Ammon's horn (tissue), 1 donor: Measurements from ENCODE around the gene SFSWAP.
A peak's percentile ranks its signal among the peaks of the same experiment; 100 is the strongest.
"Not testable (repeated sequence)": the region's sequence is repeated elsewhere in the genome, so short reads cannot be mapped to it uniquely, and the experiment has no call there.

Experiments
- DNase-seq: peaks from one replicate; pipeline ENCODE4 v3.0.0-alpha.2; 2016; ENCODE audit warnings: low spot score

The SFSWAP gene

DNA sequence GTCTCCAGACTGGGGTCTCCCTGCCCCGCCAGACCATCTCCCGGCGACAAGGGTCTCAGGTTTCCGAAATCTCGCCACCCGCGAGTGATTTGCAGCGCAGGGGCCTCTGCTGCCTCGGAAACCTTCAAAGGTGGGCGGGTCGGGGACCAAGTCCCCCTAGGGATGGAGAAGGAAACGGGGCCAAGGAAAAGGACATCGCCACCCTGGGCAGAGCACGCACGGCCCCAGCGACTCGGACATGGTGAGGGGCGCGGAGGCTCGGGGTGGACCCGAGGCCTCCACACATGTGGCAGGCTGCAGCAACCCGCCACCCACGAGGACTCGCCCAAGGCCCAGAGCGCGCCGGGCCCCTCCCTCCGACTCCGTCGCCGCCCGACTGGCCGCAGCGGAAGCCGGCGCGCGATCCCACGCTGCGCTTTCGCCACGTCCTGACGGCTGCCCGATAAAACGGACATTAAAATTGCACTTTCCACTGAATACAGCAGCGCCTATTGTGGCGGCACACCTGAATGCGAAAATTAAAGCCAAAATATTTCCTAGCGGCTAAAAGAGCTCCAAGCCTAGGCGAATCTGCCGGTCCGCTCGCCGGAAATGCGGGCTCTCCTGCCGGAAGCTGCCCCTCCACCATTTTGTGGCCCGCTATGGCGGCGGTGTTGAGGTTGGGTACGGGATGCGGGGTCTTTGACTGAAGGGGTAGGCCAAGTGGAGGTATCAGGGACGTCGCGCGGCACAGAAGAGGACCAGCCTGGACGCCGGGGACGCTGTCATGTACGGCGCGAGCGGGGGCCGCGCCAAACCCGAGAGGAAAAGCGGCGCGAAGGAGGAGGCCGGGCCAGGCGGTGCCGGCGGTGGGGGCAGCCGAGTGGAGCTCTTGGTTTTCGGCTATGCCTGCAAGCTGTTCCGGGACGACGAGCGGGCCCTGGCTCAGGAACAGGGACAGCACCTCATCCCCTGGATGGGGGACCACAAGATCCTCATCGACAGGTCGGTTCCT is at the start of gene SFSWAP:
TSS of gene SFSWAP (plus strand) at position 627 of the 994 bp plus-strand sequence. CDS start at position 767, 140 bp downstream.
- peak; percentile 82 for DNase-seq

DNA sequence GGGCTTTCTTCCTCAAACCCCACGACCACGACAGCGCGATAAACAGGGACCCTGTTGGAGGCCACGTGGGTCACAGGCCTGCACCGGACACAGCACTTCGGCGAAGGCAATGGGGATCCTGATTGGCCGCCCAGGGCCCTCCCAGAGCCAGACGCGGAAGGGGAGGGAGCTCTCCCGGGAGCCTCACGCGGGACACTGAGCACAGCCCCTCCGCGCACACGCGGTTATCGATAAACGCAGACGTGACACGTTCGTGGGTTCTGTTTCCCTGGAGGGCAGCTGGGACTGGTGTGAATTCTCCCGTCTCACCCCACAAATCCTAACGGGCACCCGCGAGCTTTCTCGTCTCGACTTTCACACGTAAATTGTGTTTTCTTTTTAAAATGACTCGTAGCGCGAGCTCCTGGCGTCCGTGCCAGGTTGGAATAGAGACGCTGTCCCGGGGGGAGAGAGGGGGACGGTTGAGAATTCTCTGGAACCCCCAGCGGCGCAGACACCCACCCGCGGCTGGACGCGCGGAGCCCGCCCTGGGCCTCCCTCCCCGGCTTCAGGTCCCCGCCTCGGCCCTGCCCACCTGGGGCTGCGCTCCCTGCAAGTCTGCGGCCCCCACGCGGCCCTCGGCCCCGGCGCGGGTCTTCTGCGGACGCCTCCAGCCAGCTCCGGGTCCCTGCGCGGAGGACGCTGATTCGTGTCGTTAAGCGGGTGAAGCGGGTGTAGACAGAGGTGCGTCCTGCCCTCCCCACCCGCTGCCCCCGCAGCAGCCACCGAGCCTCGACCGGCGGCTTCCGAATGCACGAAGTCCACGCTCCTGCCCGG is 49.5 kb upstream of the SFSWAP start:
- DNase-seq, result not testable (repeated sequence)

DNA sequence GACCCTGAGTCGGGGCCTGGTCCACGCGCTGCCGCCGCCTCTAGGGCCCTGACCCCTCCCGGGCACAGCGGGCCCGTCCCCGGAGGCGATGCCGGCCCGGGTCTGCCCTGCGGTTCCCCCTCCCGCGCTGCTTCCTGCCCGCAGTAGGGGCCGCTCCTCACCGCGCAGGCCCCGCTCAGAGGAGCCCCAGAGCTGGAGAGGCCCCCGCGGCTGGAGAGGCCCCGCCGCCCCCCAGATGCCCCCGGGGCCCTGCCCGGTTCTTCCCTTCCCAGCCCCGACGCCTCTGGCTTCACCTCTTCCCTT is 49.0 kb upstream of the SFSWAP start:
- not testable (repeated sequence) for DNase-seq

DNA sequence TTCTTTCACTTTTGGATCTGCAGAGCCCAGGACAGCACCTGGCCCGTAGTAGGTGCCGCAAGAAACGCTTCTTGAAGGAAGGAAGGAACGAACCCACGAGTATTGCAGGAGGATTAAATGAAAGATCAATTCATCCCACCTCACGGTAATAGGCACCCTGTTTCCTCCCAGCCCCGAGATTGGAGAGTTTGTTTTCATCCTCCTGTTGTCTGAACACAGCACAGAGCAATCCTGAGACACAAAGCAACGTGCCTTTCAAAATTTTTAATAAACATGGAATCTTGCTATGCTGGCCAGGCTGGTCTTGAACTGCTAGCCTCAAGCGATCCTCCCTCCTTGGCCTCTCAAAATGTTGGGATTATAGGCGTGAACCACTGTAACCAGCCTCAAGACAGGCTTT is 48.5 kb upstream of the SFSWAP start:
- DNase-seq, result not testable (repeated sequence)

DNA sequence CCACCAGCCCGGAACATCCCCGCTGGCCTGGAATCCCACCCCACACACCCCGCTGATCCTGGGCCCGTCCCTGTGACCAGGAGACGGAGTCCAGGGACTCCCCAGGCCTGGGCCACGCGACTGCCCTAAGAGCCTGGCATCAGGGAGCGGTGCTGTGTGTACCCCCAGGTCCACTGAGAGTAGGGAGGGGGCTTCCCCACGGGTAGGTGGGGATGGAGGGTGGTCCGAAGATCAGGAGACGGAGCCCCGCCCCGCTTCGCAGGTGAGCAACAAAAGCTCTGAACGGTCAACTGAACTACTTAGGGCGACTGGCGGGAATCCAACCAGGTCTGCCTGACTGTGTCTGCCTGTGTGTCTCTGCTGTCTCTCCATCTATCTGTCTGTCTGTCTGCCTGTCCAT is 45.2 kb upstream of the SFSWAP start:
- DNase-seq, result not testable (repeated sequence)

DNA sequence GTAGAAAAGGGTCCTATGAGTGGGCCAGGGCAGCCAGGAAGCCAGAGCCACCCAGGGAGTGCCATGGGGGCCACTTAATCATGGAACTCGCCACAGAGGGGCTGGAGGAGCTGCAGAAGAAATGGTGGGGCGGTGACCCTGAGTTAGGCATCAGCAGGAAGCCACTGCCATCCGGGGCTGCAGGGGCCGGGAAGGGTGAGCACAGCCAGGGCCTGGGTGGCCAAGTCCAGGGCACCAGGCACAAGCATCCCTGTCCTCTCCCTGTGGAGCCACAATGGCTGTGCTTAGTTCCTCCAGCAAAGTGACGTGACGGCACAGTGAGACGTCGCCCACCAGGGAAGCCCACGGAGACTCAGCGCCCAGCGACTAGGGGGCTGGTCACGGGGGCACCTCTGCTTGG is 44.4 kb upstream of the SFSWAP start:
- DNase-seq, result not testable (repeated sequence)

DNA sequence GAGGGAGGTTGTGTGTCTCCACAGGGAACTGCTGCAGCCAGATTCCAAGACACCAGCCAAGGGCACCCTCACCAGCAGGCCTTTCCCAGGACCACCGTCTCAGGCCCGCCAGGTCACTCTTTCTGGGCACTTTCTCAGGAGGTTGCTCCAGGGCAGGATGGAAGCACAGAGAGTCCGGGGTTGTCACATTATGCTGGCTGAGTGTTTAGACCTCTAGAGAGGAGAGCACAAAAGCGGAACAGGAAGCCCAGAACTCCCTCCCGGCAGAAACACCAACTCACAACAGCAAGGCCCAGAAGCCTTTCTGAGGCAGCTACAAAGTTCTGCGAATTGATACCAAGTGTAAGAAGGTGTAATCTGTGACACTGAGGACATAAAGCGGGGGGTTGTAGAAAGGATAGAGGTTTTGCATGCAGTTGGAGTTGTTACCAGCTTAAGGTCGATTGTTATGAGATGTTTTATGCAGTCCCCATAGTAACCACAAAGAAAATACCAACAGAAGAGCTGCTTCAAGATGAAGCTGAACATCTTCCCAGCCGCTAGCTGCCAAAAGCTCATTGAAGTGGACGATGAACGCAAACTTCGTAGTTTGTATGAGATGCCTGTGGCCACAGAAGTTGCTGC is 43.8 kb upstream of the SFSWAP start:
- DNase-seq, result not testable (repeated sequence)

DNA sequence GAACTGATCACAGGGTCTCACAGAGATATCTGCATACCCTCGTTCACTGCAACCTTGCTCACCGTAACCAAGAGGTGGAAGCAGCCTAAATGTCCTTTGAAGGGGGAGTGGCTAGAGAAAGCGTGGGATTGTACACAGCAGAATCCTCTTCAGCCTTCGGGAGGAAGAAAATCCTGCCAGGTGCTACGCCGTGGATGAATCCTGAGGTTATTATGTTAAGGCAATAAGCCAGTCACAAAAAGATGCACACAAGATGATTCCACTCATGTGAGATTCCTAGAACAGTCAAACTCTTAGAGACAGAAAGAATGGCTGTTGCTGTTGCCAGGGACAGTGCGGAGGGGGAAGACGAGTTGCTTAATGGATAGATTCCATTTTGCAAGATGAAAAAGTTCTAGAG is 39.6 kb upstream of the SFSWAP start:
- no peak for DNase-seq

DNA sequence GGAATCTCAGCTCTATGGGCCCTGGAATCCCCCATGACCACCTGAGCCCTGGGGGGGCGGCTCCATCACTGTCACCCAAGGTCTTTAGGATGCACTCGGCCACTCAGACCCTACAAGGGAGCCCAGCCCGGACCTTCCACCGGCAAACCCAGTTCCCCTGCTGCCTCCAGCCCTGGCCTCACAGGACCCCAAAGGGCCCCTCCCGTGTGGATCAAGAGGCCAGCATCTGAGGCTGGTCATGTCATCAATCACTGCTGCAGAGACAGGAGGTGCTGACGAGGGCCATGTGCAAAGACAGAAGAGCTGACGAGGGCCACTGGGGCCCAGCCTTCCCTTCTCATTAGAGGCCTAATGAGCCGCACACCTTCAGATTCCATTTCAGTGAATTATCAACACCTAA is 39.0 kb upstream of the SFSWAP start:
- no peak for DNase-seq

DNA sequence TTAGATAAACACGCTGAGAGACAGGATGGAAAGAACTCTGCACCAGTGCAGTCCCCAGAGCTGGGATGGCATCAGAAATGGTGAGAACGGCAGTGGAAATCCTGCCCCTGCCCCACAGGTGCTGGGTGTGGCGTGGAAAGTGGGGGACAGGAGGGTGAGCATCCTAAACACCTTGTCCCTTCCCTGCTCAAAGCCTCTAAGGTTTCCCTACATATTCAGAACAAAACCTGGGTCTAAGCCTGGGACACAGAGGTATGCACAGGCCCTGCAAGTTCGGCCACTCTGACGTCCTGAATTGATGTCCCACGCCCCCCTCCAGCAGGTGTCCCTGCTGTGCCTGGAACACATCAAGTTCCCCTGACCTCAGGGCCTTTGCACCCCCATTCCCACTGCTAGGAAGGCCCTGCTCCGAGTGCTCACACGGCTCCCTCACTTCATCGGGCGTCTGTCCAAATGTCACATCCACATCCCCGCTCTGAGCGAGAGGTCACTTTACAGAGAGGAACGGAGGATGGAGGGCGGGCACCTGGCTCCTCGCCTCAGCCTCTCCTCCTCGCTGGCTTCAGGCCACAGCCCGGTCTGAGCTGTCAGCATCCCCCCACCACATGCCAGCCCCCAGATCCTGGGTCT is 38.5 kb upstream of the SFSWAP start:
- DNase-seq, result no peak

DNA sequence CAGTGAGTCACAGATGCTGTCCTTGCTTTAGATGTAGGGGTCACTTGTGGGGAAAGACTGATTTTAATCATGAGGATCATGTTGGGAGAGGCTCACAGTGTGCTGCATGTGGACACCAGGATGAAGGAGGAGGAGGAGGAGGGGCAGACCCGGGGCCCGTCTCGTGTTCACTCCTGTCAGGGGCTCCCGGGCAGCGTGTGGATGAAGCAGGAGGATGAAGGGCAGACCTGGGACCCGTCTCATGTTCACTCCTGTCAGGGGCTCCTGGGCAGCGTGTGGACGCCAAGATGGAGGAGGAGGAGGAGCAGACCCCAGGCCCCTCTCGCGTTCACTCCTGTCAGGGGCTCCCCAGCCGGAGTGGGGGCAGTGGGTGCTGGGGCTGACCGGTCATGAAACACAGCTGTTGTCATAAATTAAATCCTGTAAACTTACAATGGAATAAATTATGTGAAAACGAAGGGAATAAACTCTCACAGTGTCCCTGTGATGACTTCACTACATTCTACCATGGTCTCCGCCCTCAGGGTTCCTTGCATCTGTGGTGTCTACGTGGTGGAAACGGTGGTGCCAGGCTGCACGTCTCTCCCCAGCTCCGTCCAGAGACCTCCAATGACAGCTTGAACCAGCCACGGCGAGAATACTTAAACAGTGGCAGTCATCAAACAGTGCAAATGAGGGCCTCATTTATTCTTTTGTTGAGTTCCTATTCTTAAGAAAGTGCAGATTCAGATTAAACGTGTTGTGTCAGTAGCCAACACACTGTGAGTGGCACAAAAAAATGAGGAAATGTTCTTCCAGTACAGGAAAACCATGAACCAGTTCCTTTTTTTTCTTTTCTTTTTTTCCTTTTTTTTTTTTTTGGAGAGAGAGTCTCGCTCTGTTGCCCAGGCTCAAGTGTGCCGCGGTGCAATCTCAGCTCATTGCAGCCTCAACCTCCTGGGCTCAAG is 37.7 kb upstream of the SFSWAP start:
- peak; percentile 22 for DNase-seq

DNA sequence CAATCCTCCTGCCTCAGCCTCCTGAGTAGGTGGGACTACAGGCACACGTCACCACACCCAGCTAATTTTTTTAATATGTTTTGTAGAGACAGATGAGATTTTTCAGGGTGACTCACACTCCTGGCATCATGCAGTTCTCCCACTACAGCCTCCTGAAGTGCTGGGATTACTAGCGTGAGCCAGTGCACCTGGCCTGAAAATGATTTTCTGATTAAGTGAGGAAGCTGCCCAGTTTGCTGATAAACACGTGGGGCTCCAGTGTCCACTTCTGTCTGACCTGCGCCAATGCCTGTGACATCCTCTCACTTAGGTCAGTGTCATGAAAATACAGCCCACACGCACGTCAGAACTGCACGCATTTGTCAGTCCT is 37.0 kb upstream of the SFSWAP start:
- no peak for DNase-seq

DNA sequence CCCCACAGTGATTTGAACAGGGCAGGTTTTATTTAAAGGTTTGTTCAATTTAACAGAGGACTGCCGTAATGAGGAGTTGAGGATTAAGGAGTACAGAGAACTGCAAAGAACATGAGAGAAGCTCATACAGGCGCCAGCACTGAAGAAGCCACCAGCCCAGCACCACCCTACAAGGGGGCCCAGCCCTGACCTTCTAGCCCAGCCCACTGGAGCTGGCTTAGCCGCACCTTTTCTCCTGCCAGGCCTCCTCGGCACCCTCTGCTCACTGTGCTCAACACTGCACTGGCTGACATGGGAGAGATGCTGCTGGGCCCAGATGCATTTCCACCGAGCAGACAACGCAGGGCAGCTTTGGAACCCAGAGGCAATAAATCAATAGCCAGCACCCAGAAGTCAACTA is 36.5 kb upstream of the SFSWAP start:
- no peak for DNase-seq

DNA sequence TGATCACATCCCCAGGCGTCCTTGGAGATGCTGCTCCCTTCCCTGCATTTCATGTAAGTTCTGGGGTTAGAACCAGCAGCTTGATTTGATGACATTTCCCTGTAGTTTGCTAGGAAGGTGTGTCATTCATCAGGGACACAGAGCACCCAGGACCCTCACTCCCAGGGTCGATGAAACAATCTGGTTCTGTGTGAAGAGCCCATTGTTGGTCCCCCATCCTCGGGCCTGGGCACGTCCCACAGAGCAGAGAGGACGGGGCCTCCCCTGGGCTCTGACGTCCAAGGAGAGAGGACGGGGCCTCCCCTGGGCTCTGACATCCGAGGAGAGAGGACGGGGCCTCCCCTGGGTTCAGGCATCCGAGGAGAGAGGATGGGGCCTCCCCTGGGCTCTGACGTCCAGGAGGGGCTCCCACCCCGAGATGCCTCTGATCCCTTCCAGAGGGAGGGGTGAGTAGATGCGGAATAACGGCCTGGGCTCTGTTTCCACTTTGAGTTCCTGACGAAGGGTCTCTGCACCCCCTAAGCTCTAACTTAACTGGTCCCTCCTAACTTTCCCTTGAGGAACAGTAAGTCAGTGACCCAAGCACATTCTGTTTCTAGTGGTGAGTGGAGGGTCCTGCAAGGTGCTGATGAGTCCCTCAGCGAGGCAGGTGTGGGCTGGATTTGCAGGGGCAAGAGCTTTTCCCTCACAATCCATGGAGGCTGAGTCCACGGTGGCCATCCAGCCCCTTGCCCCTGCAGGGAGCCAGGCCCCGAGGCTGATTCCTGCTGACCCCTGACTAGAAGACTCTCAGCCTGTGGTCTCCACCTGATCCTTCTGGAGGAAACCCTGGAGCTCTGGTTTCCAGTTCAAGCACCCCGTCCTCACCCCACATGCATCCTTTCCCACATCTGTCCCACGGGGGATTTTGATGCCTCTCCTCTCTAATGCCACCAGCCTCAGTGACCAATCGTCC is 35.5 kb upstream of the SFSWAP start:
- DNase-seq, result no peak

DNA sequence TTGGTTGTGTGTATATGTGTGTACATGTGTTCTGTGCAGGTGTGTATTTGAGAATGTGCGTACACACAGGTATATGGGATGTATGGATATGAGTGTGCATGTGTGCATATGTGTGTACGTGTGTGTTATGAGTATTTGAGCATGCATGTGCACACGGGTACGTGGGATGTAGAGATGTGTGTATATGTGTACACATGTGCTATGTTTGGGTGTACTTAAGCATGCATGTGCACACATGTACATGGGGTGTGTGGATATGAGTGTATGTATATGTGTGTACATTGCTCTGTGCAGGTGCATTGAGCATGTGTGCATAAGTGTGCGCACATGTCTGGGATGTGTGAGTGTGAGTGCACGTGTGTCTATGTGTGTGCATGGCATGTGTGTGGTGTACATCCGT is 34.3 kb upstream of the SFSWAP start:
- DNase-seq, result no peak

DNA sequence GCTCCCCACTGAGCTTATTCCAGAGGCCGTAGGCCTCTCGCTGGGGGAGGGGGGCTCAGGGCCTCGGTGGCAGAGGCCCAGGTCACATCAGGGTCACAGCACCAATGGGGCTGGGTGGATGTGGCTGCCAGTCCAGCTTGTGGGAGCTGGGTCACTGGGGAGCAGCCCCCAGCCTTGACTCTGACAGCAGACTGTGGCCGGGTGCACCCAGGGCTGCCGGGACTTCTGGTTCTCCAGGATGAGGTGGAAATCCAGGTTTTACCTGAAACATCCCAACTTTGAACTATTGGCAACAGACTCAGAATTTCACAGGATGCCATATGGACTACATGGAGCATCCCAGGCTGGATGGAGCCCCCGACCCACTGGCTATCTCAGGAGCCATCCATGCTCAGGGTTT is 33.8 kb upstream of the SFSWAP start:
- DNase-seq, result not testable (repeated sequence)

DNA sequence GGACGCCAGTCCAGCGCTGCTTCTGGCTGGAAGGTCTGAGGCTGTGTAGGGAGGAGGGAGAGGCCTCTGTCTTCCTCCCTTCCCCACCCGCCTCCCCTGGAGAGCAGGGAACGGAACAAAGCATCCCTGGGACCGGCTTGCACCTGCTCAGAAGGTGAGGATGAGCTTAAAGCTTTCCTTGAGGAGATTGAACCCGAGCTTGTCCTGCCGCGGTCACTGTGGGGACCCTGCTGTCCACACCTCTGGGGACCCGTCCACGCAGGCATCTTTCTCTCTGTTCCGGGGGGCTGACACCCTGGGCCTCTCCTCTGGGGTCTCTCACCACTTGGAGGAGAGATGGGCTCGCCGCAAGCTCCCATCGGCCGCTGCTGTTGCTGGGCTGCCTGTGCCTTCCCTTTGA is 33.2 kb upstream of the SFSWAP start:
- DNase-seq, result no peak

DNA sequence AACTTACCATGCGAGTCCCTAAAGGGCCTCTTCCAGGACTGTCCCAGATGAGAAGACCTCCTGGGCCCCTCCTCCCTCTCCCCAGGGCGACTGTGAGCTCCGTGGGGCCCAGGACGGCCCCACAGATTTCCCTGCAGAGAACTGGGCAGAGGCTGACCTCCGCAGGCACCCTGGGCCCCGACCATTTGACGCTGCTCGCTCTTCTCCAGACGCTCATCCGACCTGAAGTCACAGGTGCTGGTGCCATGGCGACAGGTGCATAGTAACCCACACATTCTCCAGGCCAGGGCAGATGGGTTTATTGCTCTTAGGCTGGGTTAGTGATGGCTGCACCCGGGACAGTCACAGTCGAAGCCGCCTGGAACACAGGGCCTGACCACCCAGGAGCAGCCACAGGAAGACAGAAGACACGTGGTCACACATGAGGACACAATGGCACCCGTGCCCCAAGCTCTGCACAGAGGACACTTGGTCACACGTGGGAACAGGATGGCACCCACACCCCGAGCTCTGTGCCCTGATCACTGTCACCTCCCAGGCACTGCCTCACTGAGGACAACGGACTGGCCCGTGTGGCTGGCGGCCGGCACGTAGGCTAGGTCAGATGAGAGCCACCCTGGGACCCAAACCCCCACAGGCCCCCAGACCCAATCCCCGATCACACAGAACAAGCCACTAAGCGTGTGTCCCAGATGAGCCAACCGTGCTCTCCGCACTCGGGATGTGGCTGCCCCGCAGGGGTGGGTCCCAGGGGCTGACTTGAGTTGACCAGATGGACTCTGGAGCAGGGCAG is 32.3 kb upstream of the SFSWAP start:
- not testable (repeated sequence) for DNase-seq

DNA sequence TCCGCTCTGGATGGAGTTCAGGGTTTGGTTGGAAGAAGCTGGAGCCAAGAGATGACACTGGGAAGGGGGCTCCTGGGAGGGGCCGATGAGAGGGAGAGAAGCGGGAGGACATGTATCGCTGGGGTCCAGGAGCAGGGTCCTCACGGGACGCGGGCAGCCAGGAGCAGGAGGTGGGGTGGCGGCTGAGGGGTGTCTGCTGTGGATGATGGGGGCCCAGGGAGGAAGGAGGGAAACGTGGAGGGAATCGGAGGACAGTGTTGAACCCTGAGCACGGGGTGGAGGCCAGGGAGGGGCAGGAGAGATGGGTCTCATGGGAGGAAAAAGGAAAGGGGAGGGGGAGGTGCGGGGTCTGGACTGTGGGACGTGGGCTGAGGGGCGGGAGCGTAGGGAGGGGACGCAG is 31.7 kb upstream of the SFSWAP start:
- DNase-seq, result not testable (repeated sequence)
